Panc1 (cell line): Measurements from ENCODE around the gene PDE10A.

ENCODE experiments used
- CTCF ChIP-seq: fragments of 450-650 bp; IDR thresholded peaks from 2 replicates; pipeline ENCODE4 v1.5.1; 2017; ENCODE audit warnings: mild to moderate bottlenecking
- POLR2AphosphoS5 ChIP-seq: IDR thresholded peaks from 2 replicates; pipeline ENCODE4 v1.6.1; 2012; ENCODE audit warnings: mild to moderate bottlenecking, low read depth, low read length, moderate library complexity
- REST ChIP-seq, 2 experiments: IDR thresholded peaks; 2 replicates each; pipeline ENCODE4 v1.6.1; 2011 to 2012; ENCODE audit warnings: low read depth in 2 of 2, control low read depth in 1 of 2, low read length in 1 of 2, mild to moderate bottlenecking in 1 of 2, moderate library complexity in 1 of 2; ENCODE audit not compliant: insufficient read depth in 1 of 2
- SIN3A ChIP-seq: IDR thresholded peaks from 2 replicates; pipeline ENCODE4 v1.6.1; 2012; ENCODE audit warnings: low read depth, mild to moderate bottlenecking, low read length, moderate library complexity, borderline replicate concordance; ENCODE audit not compliant: insufficient read depth
- TCF7L2 ChIP-seq: IDR thresholded peaks from 2 replicates; pipeline ENCODE4 v1.6.1; 2011; ENCODE audit warnings: mild to moderate bottlenecking, low read depth, low read length, inconsistent platforms

GRCh38 chr6:165497472-165497871 is 165.6 kb downstream of the PDE10A start:
- no peak for TF ChIP-seq POLR2AphosphoS5
- TF ChIP-seq SIN3A, result no peak
- TF ChIP-seq CTCF, result no peak
- no peak for TF ChIP-seq REST (IDR thresholded peaks at IDR 0.05; ENCODE audit: insufficient read depth in 1 of 2, low read depth in 2 of 2, low read length in 1 of 2)
- TF ChIP-seq TCF7L2, result no peak
